SU-DHL-6 (cell line): ENCODE data around the gene SPINT1.

ENCODE experiments used
- H2AFZ ChIP-seq: fragments of 200-600 bp; sonication (generic); 2 replicates; pipeline ENCODE4 v1.6.1; 2014; ENCODE audit warnings: low read depth, mild to moderate bottlenecking, moderate library complexity, mixed read lengths, antibody characterized with exemption, low read length; ENCODE audit not compliant: severe bottlenecking
- H3F3A ChIP-seq: fragments of 200-600 bp; shearing (Covaris generic); 2 replicates; pipeline ENCODE4 v1.6.0; 2016; ENCODE audit warnings: antibody characterized with exemption, mild to moderate bottlenecking; ENCODE audit not compliant: insufficient read depth
- H3K27ac ChIP-seq: fragments of 200-600 bp; sonication (generic); 2 replicates; pipeline ENCODE4 v1.5.1; 2016; ENCODE audit warnings: low read depth, mild to moderate bottlenecking, low read length, moderate library complexity, mixed read lengths
- H3K27me3 ChIP-seq: fragments of 200-600 bp; sonication (generic), shearing (Covaris generic); 2 replicates; pipeline ENCODE4 v1.6.0; 2014; ENCODE audit warnings: mild to moderate bottlenecking, low read length
- H3K36me3 ChIP-seq: fragments of 200-600 bp; sonication (generic); 2 replicates; pipeline ENCODE4 v1.6.1; 2014; ENCODE audit warnings: mild to moderate bottlenecking, low read length, mixed read lengths
- H3K4me2 ChIP-seq: fragments of 300-600, 200-600 bp; shearing (Covaris generic), sonication (generic); 2 replicates; pipeline ENCODE4 v1.6.0; 2014; ENCODE audit warnings: low read length, low read depth, mild to moderate bottlenecking; ENCODE audit not compliant: poor library complexity, severe bottlenecking
- H3K4me3 ChIP-seq: fragments of 200-600 bp; sonication (generic); 2 replicates; pipeline ENCODE4 v1.5.1; 2014; ENCODE audit warnings: antibody characterized with exemption, low read length, mild to moderate bottlenecking, mixed read lengths; ENCODE audit not compliant: insufficient read depth, poor library complexity, severe bottlenecking
- H3K79me2 ChIP-seq: fragments of 200-600 bp; sonication (generic); 2 replicates; pipeline ENCODE4 v1.6.1; 2014; ENCODE audit warnings: mild to moderate bottlenecking, low read length, moderate library complexity; ENCODE audit not compliant: insufficient read depth
- H3K9ac ChIP-seq: fragments of 200-600 bp; sonication (generic); 2 replicates; pipeline ENCODE4 v1.7.0; 2014; ENCODE audit warnings: mild to moderate bottlenecking, low read length
- H3K9me2 ChIP-seq: fragments of 200-600 bp; sonication (generic); replicated peaks from 2 replicates; pipeline ENCODE4 v1.6.1; 2014; ENCODE audit warnings: low read length; ENCODE audit not compliant: insufficient read depth
- H3K9me3 ChIP-seq: fragments of 200-600 bp; sonication (generic); 2 replicates; pipeline ENCODE4 v1.6.1; 2014; ENCODE audit warnings: low read length, mixed read lengths; ENCODE audit not compliant: insufficient read depth
- H4K20me1 ChIP-seq: fragments of 200-600 bp; sonication (generic); 2 replicates; pipeline ENCODE4 v1.6.1; 2014; ENCODE audit warnings: low read depth, mild to moderate bottlenecking, antibody characterized with exemption, low read length, moderate library complexity, mixed read lengths
- CTCF ChIP-seq: fragments of 200-600 bp; sonication (generic); IDR thresholded peaks from one replicate; pipeline ENCODE4 v1.5.1; 2017; ENCODE audit warnings: antibody characterized with exemption, mild to moderate bottlenecking, low read length, moderate library complexity; ENCODE audit not compliant: insufficient read depth, poor library complexity, severe bottlenecking
- EZH2phosphoT487 ChIP-seq: fragments of 200-600 bp; sonication (generic), shearing (Covaris generic); conservative IDR thresholded peaks from 2 replicates; pipeline ENCODE4 v1.6.1; 2018; ENCODE audit warnings: mild to moderate bottlenecking, antibody characterized with exemption, low read length, moderate library complexity, mixed read lengths

The SPINT1 gene

GRCh38 chr15:40844696-40845030 is 815 bp downstream of the SPINT1 start:
- peak overlapping the region; percentile 24 for H3K4me3 ChIP-seq
- no peaks in the 10 kb centered on the region for H3F3A ChIP-seq
- no peaks in the 10 kb centered on the region for H3K9me3 ChIP-seq
- no peak overlapping the region for H3K27ac ChIP-seq
- H2AFZ ChIP-seq = peak overlapping the region; percentile 49
- no peaks in the 10 kb centered on the region for H3K27me3 ChIP-seq
- no peaks in the 10 kb centered on the region for H4K20me1 ChIP-seq
- H3K4me2 ChIP-seq = peak overlapping the region; percentile 47
- H3K36me3 ChIP-seq = no peaks in the 10 kb centered on the region
- TF ChIP-seq CTCF (no peak), EZH2phosphoT487 (no peak)
- H3K9ac ChIP-seq = peak overlapping the region; percentile 9; the same call in 1 of the 2 replicates
- H3K79me2 ChIP-seq = no peaks in the 10 kb centered on the region
- H3K9me2 ChIP-seq = no peaks in the 10 kb centered on the region

- Histone ChIP-seq H3K9me3 (no peaks in the 10 kb centered on the region), H3K27ac (no peak overlapping the region), H3K27me3 (no peaks in the 10 kb centered on the region), H3K36me3 (no peaks in the 10 kb centered on the region), H2AFZ (no peak overlapping the region), H3K79me2 (no peaks in the 10 kb centered on the region), H3K4me2 (peak overlapping the region; percentile 47), H3K4me3 (no peak overlapping the region), H3K9me2 (no peaks in the 10 kb centered on the region), H4K20me1 (no peaks in the 10 kb centered on the region), H3F3A (no peaks in the 10 kb centered on the region), H3K9ac (0 out of 2 replicates have a peak overlapping the region, but pooled peaks have one; percentile 9)
- TF ChIP-seq CTCF (no peak), EZH2phosphoT487 (no peak)
Observed at GRCh38 chr15:40845036-40845435, 1.2 kb downstream of the SPINT1 start.

GRCh38 chr15:40845511-40846284 is 1.9 kb downstream of the SPINT1 start:
- no peak overlapping the region for H3K4me3 ChIP-seq
- no peak for TF ChIP-seq CTCF
- no peak for TF ChIP-seq EZH2phosphoT487
- no peak overlapping the region for H3K4me2 ChIP-seq
- H3K79me2 ChIP-seq = no peaks in the 10 kb centered on the region
- no peak overlapping the region for H2AFZ ChIP-seq
- H3K9me2 ChIP-seq = no peaks in the 10 kb centered on the region
- no peaks in the 10 kb centered on the region for H3K27me3 ChIP-seq
- H3K27ac ChIP-seq = no peak overlapping the region
- H3K36me3 ChIP-seq = no peaks in the 10 kb centered on the region
- H3K9ac ChIP-seq = no peak overlapping the region
- H3K9me3 ChIP-seq = no peaks in the 10 kb centered on the region
- no peaks in the 10 kb centered on the region for H3F3A ChIP-seq
- H4K20me1 ChIP-seq = no peaks in the 10 kb centered on the region
